ENCODE results near the gene ATP8A2. TPM values are rescaled to one million over a fixed set of nuclear protein-coding genes. Genes with fewer than 3 reads are reported as not detected.

The ATP8A2 gene
- polyA plus RNA-seq, 1 donor from 2014 or later, result 11.9 TPM

- H3K4me3 ChIP-seq (ENCODE audit: low read length), result no peak overlapping the region
- no peak overlapping the region for H3K4me2 ChIP-seq (ENCODE audit: low read length)
- TF ChIP-seq MXI1 (conservative IDR thresholded peaks at IDR 0.05; ENCODE audit: poor library complexity, severe bottlenecking) (no peak), RAD21 (conservative IDR thresholded peaks at IDR 0.05) (no peak), POLR2AphosphoS5 (IDR thresholded peaks at IDR 0.05) (no peak), CTCF (IDR thresholded peaks at IDR 0.05; ENCODE audit: poor library complexity, severe bottlenecking) (no peak), EP300 (conservative IDR thresholded peaks at IDR 0.05; ENCODE audit: poor library complexity, severe bottlenecking) (no peak), REST (IDR thresholded peaks at IDR 0.05; ENCODE audit: borderline replicate concordance) (no peak), SMC3 (conservative IDR thresholded peaks at IDR 0.05; ENCODE audit: poor library complexity) (no peak), EZH2 (IDR thresholded peaks at IDR 0.05; ENCODE audit: borderline replicate concordance, insufficient read depth, low read length, poor library complexity, severe bottlenecking) (no peak), TAF1 (IDR thresholded peaks at IDR 0.05; ENCODE audit: low read depth) (no peak)
Observed at GRCh38 chr13:25868490-25868889, 496.7 kb downstream of the ATP8A2 start.

GRCh38 chr13:25869941-25870340 is 498.2 kb downstream of the ATP8A2 start:
- H3F3A ChIP-seq (ENCODE audit: insufficient read depth, low read length, poor library complexity, severe bottlenecking), result no peaks in the 10 kb centered on the region
- H3K36me3 ChIP-seq (ENCODE audit: insufficient read depth, low read length), result no peaks in the 10 kb centered on the region
- H3K79me2 ChIP-seq (replicated peaks; ENCODE audit: insufficient read depth, low read length), result no peaks in the 10 kb centered on the region
- H3K4me2 ChIP-seq (ENCODE audit: low read length), result no peak overlapping the region
- no peak for TF ChIP-seq CTCF (IDR thresholded peaks at IDR 0.05; ENCODE audit: poor library complexity, severe bottlenecking)
- TF ChIP-seq SMC3 (conservative IDR thresholded peaks at IDR 0.05; ENCODE audit: poor library complexity), result no peak
- TF ChIP-seq RAD21 (conservative IDR thresholded peaks at IDR 0.05), result no peak
- no peak for TF ChIP-seq MXI1 (conservative IDR thresholded peaks at IDR 0.05; ENCODE audit: poor library complexity, severe bottlenecking)
- no peak for TF ChIP-seq POLR2AphosphoS5 (IDR thresholded peaks at IDR 0.05)
- TF ChIP-seq EP300 (conservative IDR thresholded peaks at IDR 0.05; ENCODE audit: poor library complexity, severe bottlenecking), result no peak
- no peak for TF ChIP-seq TAF1 (IDR thresholded peaks at IDR 0.05; ENCODE audit: low read depth)
- no peaks in the 10 kb centered on the region for H3K9me2 ChIP-seq (ENCODE audit: insufficient read depth, low read length)
- H4K20me1 ChIP-seq (ENCODE audit: insufficient read depth), result no peaks in the 10 kb centered on the region
- no peak overlapping the region for H3K27ac ChIP-seq (ENCODE audit: low read length)
- no peak overlapping the region for H3K9ac ChIP-seq (ENCODE audit: low read length)
- H3K9me3 ChIP-seq (ENCODE audit: low read length), result no peaks in the 10 kb centered on the region
- no peaks in the 10 kb centered on the region for H3K27me3 ChIP-seq (ENCODE audit: insufficient read depth, low read depth, low read length)
- H3K4me3 ChIP-seq (ENCODE audit: low read length), result no peak overlapping the region
- H2AFZ ChIP-seq (ENCODE audit: low read depth, low read length), result no peak overlapping the region

More at GRCh38 chr13:25868490-25868889, 496.7 kb downstream of the ATP8A2 start:
- Histone ChIP-seq H3K9ac (ENCODE audit: low read length) (no peak overlapping the region), H2AFZ (ENCODE audit: low read depth, low read length) (no peak overlapping the region), H4K20me1 (ENCODE audit: insufficient read depth) (no peaks in the 10 kb centered on the region), H3K79me2 (replicated peaks; ENCODE audit: insufficient read depth, low read length) (no peaks in the 10 kb centered on the region), H3K27me3 (ENCODE audit: insufficient read depth, low read depth, low read length) (no peaks in the 10 kb centered on the region), H3K27ac (ENCODE audit: low read length) (no peak overlapping the region), H3K9me3 (ENCODE audit: low read length) (no peaks in the 10 kb centered on the region), H3K36me3 (ENCODE audit: insufficient read depth, low read length) (no peaks in the 10 kb centered on the region), H3F3A (ENCODE audit: insufficient read depth, low read length, poor library complexity, severe bottlenecking) (no peaks in the 10 kb centered on the region), H3K9me2 (ENCODE audit: insufficient read depth, low read length) (no peaks in the 10 kb centered on the region)
